DND-41 (cell line): ENCODE measurements around the gene MED10.

Experiments used
- EZH2 ChIP-seq: IDR thresholded peaks from 3 replicates; pipeline ENCODE4 v1.6.1; 2012; ENCODE audit warnings: borderline replicate concordance, low read depth, mild to moderate bottlenecking, moderate library complexity, low read length, inconsistent platforms; ENCODE audit not compliant: severe bottlenecking
- TF ChIP-seq, protein P1 (sequence below): IDR thresholded peaks from 2 replicates; pipeline ENCODE4 v1.5.1; 2012; ENCODE audit warnings: borderline replicate concordance, low read length, moderate library complexity, mild to moderate bottlenecking; ENCODE audit not compliant: poor library complexity, severe bottlenecking; ENCODE audit errors: extremely low read depth

GRCh38 chr5:6365977-6366590 lies 12.3 kb downstream of the MED10 start:
- TF ChIP-seq, protein P1, sequence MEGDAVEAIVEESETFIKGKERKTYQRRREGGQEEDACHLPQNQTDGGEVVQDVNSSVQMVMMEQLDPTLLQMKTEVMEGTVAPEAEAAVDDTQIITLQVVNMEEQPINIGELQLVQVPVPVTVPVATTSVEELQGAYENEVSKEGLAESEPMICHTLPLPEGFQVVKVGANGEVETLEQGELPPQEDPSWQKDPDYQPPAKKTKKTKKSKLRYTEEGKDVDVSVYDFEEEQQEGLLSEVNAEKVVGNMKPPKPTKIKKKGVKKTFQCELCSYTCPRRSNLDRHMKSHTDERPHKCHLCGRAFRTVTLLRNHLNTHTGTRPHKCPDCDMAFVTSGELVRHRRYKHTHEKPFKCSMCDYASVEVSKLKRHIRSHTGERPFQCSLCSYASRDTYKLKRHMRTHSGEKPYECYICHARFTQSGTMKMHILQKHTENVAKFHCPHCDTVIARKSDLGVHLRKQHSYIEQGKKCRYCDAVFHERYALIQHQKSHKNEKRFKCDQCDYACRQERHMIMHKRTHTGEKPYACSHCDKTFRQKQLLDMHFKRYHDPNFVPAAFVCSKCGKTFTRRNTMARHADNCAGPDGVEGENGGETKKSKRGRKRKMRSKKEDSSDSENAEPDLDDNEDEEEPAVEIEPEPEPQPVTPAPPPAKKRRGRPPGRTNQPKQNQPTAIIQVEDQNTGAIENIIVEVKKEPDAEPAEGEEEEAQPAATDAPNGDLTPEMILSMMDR, result no peak
- TF ChIP-seq EZH2, result no peak
